Fibroblast of lung (primary cell): ENCODE measurements around the gene UTP11.

Experiments
- CTCF ChIP-seq, 2 donors: IDR thresholded peaks in 1 of 2; conservative IDR thresholded peaks in 1 of 2; 1 replicate in 1 of 2; 2 replicates in 1 of 2; pipeline ENCODE4 v1.5.1; 2011 to 2012; ENCODE audit warnings: low read length in 2 of 2, control low read depth in 1 of 2, inconsistent platforms in 1 of 2, low read depth in 1 of 2, mild to moderate bottlenecking in 1 of 2
- EZH2 ChIP-seq: IDR thresholded peaks from 2 replicates; pipeline ENCODE4 v1.5.1; 2012; ENCODE audit warnings: low read length, control low read depth, mild to moderate bottlenecking; ENCODE audit errors: missing control alignments

GRCh38 chr1:38013227-38013622 lies 691 bp downstream of the UTP11 start:
- TF ChIP-seq CTCF (conservative IDR thresholded peaks at IDR 0.05 in 1 of 2, IDR thresholded peaks at IDR 0.05 in 1 of 2; ENCODE audit: low read depth in 1 of 2, low read length in 2 of 2): no peak
- TF ChIP-seq EZH2: no peak
